HG03439 (cell line): Measurements from ENCODE around the gene PRDM16.

Experiments used
- ATAC-seq: cut with Tn5 transposase; IDR thresholded peaks from one replicate; pipeline ENCODE4 v1.9.1; 2021; ENCODE audit warnings: mild to moderate bottlenecking, moderate library complexity; ENCODE audit not compliant: unreplicated experiment

PRDM16 gene

GRCh38 chr1:3196577-3197245 is 127.7 kb downstream of the PRDM16 start:
- ATAC-seq: no peak

DNA sequence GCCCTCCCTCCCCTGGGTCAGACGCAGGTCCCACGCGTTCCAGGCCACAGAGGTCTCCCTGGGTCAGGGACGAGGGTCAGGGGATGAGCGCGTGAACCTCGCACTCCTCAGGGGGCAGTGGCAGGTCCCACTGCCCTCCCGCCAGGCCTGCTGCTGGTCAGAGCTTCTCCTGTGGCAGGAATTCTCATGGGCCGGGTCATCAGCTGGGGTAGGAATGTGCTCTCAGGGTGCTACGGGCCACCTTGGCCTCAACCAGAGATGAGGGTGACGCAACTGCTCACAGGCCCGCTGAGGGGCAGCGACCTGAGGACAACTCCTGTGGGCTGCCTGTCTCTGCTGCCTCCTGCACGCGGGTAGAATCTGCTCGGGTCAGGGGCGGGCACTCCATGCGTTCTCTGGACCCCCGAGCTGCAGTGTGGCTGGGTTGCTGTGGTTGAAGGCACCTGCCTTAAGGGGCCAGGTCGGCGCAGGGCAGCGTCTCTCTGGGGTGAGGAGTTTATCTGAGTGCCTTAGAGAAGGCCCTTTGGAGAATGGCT is 128.8 kb downstream of the PRDM16 start:
- no peak for ATAC-seq

DNA sequence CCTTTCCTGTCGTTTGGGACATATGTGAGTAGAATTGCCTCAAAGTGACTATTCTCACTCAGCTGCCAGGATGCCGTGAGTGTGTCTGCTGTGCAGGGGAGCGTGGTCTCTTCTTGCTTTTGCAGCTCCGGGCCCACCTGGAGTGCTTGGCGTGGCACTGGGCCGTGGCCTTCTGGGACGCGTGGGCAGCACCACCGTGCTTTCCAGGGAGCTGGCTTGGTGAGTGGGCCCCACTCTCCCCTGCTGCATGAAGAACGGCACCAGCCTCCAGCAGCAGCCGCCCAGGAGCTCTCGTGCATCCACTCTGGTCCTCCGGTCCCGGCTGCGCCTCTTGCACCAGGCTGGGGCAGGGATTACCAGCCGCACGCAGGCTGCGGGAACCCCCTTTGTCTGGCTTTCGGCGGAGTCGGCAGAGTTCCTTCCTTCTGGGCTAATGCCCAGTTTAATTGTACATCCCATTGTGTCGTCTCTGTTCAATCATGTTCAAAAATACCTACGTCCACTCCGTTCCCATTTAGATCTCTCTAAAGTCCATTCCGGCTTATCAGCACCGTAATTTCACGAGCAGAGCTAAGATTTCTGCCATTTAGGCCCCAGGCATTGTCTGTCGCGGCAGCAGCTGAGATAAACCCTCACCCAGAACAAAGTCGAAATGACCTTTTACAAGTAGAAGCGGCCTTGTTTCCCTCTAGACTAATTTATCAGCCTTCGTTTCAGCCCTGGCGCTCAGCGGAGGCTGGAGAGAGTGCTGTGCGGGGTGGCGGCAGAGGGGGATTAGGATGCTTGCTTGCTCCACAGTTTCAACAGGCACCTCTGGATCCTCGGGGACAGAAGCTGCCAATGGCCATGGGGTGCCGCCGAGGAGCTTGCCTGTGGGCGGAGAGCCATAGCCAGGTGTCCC is 129.6 kb downstream of the PRDM16 start:
- no peak for ATAC-seq

DNA sequence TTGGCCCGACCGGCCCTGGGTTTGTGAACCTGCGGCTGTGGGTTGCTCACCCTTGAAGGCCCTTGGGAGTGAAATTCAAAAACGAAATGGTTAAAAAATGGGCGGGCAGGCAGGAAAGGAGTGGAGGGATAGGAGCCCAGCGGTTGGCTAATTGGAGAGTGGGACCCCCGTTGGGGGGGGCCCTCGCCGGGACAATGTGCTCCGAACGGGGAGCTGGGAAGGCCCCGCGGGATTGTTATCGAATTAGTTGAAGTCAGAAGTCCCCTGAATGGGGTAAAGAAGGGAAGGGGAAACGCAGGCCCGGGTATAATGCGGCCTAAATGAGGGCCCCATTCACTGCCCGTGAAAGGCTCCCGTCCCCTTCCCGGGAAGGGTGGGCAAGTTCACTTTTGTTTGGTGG is 135.7 kb downstream of the PRDM16 start:
- ATAC-seq: no peak

GRCh38 chr1:3205815-3206214 is 136.8 kb downstream of the PRDM16 start:
- ATAC-seq: no peak

- no peak for ATAC-seq
These were observed 137.7 kb downstream of the PRDM16 start for GRCh38 chr1:3206696-3207095.

- no peak for ATAC-seq
These were observed 138.3 kb downstream of the PRDM16 start for GRCh38 chr1:3207217-3207848.

DNA sequence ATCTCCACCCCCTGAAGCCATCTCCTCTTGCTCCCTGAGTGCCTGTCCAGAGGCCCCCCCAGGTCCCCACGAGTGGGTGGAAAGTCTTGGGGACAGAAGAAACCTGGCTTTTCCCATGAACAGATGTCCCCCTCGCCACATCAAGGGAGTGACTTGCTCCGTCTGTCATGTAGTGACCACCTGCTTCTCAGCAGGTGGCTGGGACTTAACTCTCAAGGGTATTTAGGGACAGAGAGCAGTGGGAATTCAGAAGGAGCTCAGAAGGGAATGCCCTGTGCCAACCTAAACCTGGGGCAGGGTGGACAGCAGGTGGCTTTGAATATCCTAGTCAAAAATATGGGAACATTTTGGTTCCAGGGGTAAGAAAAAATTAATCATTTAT is 139.8 kb downstream of the PRDM16 start:
- ATAC-seq: no peak

DNA sequence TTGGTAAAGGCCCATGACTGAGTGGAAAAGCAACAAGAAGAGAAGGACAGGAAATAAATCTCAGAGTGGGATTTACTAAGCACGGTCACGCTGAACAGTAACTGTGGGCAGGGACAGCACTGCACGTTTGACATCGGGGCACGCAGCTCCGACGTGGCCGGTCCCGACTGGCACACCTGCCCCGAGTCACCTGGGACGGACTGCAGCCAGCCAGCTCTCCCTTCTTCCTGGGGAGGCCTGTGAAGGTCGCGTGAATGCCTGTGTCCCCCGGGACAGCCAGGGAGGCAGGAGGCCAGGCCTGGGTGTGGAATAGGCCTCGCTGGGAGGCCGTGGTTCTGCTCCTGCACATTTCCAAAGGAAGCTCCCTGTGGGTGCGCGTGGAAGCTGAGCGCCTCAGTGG is 140.2 kb downstream of the PRDM16 start:
- no peak for ATAC-seq

DNA sequence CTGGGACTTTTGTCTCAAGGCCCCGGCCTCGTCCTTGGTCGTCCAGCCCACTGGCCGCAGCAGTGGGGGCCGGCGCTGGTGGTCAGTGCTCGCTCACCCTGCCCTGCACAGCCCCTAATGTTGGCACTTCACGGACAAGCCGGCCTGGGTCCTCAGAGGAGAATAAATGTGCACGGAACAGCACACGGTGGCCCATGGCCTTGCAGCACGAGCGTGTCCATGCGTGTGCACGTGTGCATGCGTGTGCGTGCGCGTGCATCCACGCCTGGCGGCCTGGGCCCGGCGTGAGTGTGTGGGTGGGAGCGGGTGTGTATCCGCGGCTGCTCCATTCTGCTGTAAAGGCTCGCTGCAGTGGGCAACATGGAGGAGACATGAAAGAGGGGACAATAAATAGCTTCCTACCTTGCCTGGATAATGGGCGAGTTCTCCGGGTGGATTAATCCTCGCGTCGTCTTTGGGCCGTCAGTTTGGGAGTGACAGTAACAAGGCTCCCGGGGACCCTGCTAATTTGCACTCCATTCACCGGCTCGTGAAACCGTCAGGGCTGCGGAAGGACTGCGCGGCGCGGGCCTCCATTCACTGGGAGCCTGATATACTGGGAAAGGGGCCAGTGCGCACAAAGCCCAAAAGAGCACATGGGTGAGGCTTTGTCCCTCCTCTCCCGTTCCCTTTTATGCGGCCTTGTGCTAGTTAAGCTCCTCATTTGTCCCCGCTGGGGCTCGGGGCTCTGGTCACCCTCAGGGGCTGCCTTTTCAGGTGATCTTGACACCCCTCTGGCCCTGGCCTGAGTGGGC is 142.8 kb downstream of the PRDM16 start:
- ATAC-seq: no peak

DNA sequence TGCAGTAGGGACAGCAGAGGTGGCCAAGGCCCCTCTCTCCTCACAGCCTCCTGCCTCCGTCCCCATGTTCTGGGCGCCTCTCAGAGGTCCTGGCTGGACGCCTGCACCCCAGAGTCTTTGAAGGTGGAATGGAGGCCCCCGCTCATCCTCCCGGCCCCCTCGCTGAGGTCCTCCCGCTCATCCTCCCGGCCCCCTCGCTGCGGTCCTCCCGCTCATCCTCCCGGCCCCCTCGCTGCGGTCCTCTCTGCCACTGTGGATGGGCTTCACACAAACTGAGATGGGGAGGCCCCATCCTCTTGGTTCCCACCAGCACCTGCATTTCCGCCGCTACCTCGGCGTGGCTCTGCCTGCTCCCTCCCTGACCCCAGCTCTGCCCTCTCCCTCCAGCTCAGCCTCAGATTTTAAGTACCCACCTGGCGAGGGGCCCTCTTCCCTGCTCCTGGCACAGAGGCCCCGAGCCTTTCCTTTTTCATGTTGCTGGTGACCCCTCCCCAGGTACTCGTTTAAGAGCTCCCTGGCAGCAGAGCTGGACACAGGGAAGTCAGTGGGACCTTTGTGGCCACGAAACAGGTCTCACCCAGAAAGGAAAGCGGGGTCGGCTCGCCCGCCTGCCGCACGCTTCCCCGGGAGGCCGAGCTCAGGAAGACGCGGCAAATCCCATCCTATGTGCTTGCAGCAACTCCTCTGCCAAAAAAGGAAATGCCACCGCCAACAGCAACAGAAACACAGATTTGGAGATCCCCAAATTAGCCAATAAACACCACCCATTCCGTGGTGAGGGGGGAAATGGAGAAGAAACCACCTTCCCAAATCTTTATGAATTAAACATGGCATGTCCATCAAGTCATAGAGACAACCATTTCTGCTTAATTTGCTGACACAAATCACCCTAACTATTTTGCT is 143.7 kb downstream of the PRDM16 start:
- ATAC-seq: no peak

- no peak for ATAC-seq
These were observed 144.7 kb downstream of the PRDM16 start for GRCh38 chr1:3213730-3214129.

DNA sequence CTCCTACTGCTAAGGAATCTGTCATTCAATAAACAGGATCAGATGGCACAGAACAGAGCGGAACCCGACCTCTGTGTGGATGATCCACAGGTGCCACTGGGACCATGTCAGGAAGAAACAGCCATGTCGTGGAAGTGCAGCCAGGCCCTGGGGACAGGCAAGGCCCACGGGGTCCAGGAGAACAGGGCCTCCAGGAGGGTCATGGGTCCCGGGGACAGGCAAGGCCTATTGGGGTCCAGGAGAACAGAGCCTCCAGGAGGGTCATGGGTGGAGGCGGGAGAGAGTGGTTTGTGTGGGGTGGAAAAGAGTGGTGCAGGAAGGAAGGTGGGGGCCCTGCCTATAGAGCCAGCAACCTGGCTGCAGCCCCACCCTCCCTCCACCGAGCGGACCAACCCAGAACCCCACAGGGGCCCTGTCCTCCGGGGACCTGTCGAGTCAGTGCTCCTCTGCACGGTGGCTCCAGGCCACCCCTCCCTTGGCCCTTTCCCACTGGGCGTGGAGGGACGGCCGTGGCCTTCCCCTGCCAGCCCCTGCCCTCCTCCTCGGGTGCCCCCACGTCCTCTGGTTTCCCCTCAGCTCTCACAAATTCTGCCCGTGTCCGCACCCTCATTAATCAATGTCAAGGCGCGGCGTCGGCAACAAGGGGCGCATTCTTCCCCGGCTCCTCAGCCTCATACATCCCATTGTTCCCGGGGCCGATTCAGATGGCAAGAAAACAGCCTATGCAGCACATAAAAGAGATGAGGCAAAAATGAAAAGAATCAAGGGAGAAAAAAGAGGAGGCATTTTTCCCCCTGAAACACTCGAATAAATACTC is 146.4 kb downstream of the PRDM16 start:
- ATAC-seq: no peak

DNA sequence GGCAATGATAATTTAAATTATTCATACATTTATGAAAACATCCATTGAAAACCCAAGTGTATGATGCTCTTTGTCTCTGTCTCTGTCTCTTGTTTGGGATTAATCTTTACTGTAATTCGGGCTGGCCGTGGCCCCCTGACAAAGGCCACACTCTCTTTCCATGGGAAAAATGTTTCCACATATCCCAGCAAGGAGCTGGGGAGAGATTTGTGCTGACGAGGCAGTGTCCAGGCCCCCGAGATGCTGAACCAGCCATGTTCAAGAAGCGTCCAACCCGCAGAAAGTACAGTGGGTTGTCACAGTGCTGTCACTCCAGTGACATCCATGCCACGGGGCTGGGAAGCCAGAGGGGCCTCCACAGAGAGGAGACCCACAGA is 147.0 kb downstream of the PRDM16 start:
- no peak for ATAC-seq

DNA sequence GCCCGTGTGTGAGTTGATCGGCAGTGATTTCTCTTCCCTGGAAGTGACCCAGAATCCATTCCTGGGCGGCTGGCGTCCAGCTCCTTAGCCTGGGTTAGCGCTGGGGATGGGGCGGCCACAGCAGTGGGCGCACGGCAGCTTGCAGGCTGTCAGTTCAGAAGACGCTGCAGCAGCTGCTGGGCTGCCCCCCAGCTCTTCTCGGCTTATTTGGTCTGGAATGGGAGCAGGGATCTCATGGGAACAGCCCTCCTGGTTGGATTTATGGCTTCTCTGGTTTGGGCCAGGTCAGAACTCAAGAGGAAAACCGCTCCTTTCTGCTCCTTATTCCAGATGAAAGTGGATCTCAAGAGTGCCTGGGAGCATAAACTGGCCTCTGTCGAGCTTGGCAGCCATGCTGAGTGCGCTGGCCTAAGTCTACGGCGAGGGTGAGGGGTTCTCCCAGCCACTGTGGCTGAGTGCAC is 148.2 kb downstream of the PRDM16 start:
- ATAC-seq: no peak

DNA sequence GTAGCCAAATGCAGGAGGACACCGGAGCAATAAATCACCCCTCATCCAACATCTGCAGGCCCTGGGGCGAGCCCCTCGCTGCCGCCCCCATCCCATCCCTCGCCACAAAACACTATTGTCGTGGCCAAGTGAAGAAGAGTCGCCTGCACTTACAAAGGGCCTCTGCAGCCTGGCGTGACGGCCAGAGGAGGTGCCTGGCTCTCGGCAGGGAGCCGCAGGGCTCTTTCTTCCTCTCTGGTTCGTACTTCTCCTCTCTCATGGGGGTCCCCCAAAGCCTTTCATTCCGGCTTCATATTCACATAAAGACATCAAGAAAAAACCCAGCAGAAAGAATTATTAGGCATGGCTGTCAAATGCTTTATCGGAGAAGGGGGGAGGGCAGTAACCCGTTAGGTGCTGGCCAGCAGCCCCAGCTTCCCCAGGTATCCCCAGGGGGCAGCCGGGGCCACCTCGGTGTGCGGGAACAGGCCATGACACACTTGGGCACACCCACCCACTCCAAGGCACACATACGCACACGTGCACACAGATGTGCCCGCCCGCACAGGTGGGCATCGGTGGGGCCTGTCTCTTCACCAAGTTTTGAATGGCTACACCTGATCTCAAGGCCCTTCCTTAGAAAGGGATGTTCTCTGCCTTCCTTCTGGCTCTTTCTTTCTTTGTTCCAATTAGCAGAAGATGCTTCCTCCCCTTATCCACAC is 149.1 kb downstream of the PRDM16 start:
- ATAC-seq: no peak

DNA sequence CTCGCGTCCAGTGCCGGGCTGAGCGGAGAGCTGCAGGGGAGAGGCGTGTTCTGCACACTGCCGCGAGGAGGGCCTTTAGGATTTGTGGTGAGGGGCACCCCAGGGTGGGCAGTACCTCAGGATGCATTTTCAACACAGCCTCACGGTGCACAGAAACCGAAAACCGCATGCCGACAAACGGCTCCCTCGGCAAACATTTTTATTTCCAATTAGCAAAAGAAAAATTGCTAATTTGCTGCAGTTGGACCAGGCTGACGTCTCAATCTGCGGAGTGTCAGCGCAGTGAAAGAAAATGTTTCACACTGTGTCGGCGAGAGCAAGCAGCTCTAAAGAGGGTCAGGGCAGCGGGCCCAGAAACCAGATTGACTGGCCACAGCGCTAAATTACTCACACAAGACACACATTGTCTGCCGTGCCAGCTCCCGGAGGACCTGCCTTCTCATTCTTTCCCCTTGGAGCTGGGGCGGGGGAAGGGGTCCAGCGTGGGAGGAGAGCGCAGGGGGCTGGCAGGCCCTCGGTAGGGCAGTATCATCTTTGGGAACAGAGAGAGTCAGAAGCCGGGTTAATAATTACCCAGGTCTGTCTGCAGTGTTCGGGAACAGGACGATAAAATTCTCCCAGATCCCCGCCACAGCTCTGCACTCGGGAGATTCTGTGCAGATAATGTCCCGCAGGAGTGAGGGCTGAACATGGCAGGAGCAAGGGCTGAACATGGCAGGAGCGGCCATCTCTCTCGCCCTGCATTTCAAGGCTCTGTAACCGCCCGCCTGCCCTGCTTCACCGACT is 150.2 kb downstream of the PRDM16 start:
- no peak for ATAC-seq
